Activated CD4-positive, CD25-positive, alpha-beta regulatory T cell treated with anti-CD3 and anti-CD28 coated beads, Interleukin-2, amount 50 U/mL, for 24 hours (primary cell): ENCODE measurements around the gene LRRC3C.

Experiments used
- ATAC-seq, 2 donors: fragments of 150-1000 bp; cut with Tn5 transposase; one replicate each; pipeline ENCODE4 v1.10.0; 2021; ENCODE audit warnings: mild to moderate bottlenecking in 1 of 2, moderate library complexity in 1 of 2

LRRC3C gene

DNA sequence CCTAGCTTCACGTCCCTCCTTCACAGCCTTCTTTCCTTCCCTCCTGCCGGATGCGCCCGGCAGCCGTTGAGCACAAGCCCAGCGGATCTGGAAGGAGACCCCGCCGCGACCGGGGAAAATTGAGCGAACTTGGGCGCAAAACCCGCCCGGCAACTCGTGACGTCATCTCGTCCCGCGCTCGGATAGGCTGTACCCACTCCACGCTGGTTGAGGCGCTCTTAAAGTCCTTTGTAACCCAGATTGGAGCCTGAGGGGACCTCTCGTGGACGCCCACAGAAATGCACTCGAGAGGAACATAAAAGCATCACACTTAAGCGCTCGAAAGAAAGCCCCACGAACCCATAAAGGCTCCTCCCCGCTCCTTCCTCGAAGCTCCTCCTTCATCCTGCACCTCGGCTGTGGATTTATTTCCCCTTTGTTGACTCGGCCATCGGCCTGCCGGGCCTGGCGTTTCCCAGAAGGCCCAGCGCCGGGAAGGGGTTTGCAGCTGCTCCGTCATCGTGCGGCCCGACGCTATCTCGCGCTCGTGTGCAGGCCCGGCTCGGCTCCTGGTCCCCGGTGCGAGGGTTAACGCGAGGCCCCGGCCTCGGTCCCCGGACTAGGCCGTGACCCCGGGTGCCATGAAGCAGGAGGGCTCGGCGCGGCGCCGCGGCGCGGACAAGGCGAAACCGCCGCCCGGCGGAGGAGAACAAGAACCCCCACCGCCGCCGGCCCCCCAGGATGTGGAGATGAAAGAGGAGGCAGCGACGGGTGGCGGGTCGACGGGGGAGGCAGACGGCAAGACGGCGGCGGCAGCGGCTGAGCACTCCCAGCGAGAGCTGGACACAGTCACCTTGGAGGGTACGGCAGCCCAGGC, 53.0 kb downstream of the LRRC3C start, which contains the start of gene PSMD3:
Gene PSMD3, plus strand, starts transcription at position 457 of the 856 bp plus-strand sequence. Its CDS starts 164 bp downstream, at position 621.
- ATAC-seq, result peak; percentile 97

DNA sequence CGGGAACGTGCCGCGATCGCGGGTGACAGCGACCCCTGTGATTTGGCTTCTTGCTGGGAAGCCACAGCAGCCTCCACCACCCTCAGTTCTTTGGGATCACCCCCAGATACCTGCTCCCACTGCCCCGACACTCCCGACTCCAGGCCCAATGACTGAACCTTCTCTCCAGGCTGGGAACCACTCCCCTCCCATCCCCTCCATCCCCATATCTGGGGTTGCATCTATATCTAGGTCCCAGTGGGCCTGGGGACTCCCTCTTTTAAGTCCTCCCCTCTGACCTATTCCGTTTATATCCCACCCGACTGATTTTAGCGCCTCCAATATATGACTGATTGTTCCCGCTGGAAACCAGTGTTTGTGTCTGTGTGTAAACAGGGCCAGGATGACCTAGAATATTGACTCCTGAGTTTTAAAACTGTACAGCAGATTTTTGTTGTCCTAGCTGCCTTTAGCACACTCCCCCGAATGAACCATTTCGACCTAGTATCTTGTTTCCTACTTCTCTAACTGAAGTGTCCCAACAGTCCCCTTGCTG, 53.7 kb downstream of the LRRC3C start:
- ATAC-seq, result no peak

- no peak for ATAC-seq
Measured at GRCh38 chr17:39981766-39982375, 54.3 kb downstream of the LRRC3C start.

- ATAC-seq, result no peak
Measured at GRCh38 chr17:39988206-39988810, 60.8 kb downstream of the LRRC3C start.

DNA sequence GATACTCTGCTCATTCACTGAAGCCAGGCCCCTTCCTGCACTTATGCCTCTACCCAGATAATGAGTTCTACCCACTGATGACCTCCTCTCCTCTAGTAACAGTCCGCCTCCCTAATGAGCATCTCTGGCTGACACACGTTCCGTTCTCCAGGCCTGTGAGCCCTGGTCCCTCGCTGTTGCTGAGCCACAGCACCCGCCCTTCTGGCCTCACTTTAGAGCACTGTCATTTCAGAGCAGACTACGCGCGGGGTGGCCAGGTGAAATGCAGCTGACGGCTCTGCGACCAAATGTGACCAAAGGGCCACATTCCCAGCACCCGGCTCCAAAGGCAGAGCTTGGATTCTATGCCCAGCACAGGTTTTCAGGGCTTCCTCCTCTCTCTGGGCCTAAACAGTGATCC, 66.9 kb downstream of the LRRC3C start:
- ATAC-seq, result no peak
